Erythroblast (primary cell): Measurements from ENCODE around the gene CUX1.

Source experiments
- GATA1 ChIP-seq: IDR thresholded peaks from 2 replicates; pipeline ENCODE4 v1.6.1; 2011; ENCODE audit warnings: low read depth, mild to moderate bottlenecking, control low read depth, low read length, moderate library complexity
- POLR2A ChIP-seq: IDR thresholded peaks from 2 replicates; pipeline ENCODE4 v1.6.1; 2011; ENCODE audit warnings: mild to moderate bottlenecking, low read length

DNA sequence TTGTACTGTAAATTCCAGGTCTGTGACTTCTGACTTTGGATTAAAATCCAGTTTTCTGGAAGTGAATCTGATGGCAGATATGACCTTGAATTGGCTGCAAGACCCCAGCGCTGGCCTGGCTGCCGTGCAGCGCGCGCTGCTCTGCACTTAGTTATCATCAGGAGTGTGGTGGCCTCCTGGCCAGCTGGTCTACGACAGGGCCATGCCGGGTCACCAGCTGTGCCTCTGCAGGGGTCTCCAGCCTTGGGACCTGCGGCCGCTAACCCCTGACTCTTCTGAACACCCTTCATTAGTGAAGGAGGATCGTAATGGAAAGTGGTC is 278.5 kb downstream of the CUX1 start:
- TF ChIP-seq POLR2A (no peak), GATA1 (no peak)
